HG03442 (cell line): ENCODE results near the gene TMEM187.
A peak's percentile ranks its signal among the peaks of the same experiment; 100 is the strongest.

Experiments used
- ATAC-seq: cut with Tn5 transposase; IDR thresholded peaks from one replicate; pipeline ENCODE4 v1.9.1; 2021; ENCODE audit warnings: mild to moderate bottlenecking, moderate library complexity; ENCODE audit not compliant: unreplicated experiment

TMEM187 gene

DNA sequence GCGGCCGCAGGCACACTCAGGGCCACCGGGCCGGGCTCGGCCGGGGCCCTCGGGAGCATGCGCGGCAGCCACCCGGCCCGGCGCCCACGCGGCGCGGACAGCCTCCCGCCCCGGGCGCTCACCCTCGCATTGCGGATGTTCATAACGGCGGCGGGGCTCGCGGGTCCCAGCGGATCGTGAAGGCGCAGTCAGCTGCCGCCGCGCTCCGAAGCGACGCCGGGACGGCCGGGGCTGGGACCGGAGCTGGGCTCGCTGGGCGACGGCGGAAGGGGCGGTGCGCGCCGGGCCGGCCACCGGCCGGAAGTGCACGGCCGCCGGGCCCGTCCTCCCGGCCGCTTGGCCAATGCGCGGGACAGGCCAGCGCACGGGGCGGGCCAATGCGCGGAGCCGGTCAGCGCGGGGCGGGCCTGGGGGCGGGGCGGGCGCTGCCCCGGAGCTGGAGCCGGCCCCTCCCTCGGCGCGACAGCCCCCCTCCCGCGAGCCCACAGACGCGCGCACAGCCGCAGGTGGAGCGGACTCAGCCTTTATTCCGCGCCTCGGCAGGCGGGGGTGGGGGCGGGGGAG, 37.7 kb upstream of the TMEM187 start, which contains the start of gene NAA10:
NAA10 (minus strand) TSS at position 276 of the 564 bp plus-strand sequence; CDS start at position 143, 133 bp downstream.
- ATAC-seq, result peak; percentile 80

- ATAC-seq, result no peak
Observed at GRCh38 chrX:153935326-153935851, 37.2 kb upstream of the TMEM187 start.

- ATAC-seq, result no peak
Observed at GRCh38 chrX:153937056-153937455, 35.5 kb upstream of the TMEM187 start.

GRCh38 chrX:153938226-153938786, 34.2 kb upstream of the TMEM187 start:
- ATAC-seq, result no peak

- ATAC-seq, result no peak
Observed at GRCh38 chrX:153939573-153939972, 33.0 kb upstream of the TMEM187 start.

DNA sequence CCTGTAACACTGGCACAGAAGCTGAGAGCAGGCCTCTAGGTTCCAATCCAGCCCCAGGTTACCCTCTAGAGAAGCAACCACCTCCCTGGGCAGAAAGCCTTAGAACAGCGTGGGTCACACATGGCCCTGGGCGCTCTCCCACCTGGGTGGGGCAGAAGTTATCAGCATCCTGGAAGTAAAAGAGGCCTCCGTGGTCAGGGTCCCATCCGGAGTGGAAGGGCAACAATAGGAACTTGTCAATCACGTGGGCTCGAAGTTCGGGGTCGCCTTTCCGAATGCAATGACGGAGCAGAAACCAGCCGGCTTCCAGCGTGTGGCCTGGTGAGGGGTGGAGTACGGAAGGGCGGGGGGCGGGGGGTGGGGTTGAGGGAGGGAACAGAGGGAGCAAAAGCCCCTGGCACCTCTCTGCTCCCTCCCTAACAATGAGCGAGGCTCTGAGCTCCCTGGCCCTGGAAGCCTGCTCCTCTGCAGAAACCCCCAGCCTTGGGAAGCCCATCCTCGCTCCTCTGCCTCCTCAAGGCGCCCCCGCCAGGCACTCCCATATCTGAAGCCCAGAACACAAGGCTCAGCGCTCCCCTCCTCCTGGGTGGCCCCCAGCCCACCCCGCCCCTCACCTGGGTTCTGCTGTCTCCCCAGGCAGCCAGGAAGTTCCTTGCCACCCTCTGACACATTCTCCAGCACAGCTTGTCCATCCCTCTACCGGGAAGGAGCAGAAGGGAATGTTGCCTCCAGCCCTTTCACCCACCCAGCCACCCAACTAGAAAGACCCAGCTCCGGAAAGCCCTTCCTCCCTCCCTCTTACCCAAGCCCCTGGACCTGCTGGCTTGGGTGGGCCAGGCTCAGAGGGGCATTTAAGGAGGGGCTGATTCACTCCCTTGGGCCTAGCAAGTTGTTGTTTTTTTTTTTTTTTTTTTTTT, 31.0 kb upstream of the TMEM187 start:
- ATAC-seq, result no peak

DNA sequence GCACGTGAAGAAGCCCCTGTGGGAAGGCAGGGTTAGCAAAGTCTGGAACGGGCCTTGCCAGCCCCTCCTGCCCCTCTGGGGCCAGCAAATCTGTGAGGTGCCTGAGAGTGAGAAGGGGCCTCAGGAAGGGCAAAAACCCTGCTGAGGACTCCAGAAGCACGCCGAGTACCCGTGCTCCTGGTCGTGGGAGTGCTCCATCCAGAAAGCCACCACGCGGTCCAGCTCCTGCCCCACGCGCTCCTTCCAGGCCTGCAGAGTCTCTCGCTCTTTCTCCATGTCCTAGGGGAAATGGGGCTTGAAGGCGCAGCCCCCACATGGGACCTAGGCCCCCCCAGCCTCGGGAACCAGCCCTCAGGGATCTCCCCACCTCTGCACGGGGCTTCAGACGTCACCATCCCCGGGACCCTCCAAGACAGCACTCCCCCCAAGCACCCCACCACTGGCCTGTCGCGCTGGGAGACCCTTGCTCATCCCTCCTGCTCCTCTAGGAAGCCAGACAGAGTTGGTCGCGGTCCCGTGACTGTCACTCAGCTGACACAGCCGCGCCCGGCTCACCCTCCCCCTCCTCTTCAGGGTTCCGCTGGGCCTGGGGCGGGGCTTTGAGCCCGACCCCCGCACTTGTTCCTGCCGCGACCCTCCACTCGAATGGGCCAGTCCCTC, 28.3 kb upstream of the TMEM187 start, which contains the start of gene RENBP:
RENBP (minus strand) TSS at position 504 of the 660 bp plus-strand sequence; CDS start at position 471, 33 bp downstream.
- no peak for ATAC-seq

DNA sequence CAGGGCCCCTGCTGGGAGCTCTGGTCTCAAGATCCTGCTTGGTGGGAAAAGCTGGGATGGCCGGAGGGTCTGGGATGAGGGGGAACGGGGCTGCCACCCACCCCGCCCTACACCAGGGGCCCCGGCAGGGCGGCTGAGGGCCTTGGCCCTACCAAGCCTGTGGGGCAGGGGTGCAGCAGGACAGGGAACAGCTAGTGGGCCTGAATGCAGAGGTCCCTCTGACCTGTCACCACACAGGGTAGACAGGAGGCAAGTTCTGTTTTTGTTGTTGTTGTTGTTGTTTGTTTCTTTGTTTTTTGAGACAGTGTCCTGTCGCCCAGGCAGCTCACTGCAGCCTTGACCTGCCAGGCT, 27.8 kb upstream of the TMEM187 start:
- no peak for ATAC-seq

- ATAC-seq, result no peak
Observed at GRCh38 chrX:153945956-153946943, 26.3 kb upstream of the TMEM187 start.

- ATAC-seq, result peak; percentile 47
Observed at GRCh38 chrX:153947009-153947769, 25.4 kb upstream of the TMEM187 start.

GRCh38 chrX:153948002-153948466, 24.5 kb upstream of the TMEM187 start:
- no peak for ATAC-seq

- ATAC-seq, result no peak
Observed at GRCh38 chrX:153948847-153949805, 23.4 kb upstream of the TMEM187 start.

DNA sequence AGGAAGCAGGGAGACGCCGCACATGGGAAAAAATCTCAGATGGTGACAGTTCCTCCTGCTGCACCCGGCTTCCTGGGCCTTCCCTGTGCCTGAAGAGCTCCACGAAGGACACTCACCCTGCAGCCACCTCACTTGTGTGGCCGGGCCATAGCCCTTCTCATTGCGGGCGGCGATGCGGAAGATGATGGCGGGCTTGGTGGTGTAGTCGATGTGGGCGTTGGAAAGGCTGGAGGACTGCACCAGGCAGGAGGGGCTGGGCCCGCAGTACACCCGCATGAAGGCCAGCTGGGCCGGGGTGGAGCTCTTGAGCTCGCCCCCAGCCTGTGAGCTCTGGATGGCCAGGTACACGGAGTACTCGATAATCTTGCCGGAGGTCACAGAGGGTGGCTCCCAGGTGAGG, 22.4 kb upstream of the TMEM187 start:
- ATAC-seq, result no peak

- no peak for ATAC-seq
Observed at GRCh38 chrX:153951683-153952372, 20.7 kb upstream of the TMEM187 start.

DNA sequence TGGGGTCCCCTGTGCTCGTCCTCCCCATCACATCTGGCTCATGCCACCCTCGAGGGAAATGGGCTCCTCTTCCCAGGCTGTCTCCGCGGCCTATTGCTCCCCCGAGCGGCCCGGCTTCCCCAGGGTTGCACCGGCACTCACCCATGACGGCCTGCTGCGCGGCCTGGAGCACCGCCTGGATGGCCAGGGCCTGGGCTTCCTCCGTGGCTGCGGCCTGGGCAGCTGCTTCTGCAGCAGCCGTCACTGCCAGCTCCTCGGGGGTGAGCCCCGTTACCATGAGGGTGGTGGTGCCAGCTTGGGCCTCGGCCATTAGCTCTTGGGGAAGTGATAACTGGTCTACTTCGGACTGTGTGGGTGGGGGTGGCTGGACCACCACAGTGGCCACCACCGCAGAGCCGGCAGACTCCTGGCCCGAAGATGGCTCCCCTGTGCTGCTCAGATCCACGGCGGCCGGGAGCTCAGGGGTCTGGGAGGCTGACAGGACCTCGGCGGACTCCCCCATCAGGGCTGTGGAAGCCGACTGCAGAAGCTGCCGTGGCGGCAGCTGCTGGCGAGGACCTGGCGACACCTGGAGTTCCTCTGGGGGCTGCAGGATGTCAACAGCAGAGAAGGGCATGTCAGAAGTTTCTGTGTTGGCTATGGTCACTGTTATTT, 20.1 kb upstream of the TMEM187 start:
- ATAC-seq, result no peak

DNA sequence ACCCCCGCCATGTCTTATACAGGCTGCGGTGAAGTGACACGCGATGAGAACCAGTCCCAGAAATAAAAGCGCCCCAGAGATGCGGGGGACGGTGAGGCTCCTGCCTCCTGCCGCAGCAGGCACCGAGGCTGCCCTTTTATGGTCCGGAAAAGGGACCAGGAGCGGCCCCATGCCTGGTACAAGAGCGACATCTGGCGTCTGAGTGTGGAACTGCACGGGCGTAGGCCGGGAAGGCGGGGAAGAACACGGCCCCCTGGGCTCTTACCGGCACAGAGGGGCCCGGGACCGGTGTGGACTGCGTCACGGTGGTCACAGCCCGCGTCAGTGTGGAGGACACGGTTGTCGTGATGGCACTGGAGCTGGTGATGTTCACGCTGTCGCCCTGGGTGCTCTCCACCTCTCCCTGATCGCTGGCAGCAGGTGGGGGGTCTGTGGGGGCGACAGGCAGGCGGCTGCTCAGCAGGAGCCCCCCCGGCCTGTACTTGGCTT, 19.2 kb upstream of the TMEM187 start:
- ATAC-seq, result no peak
